Fibroblast of skin of back (primary cell): ENCODE measurements around the gene PLEKHH3.
"Not testable (repeated sequence)": the region's sequence is repeated elsewhere in the genome, so short reads cannot be mapped to it uniquely, and the experiment has no call there.

Source experiments
- DNase-seq: peaks from one replicate; pipeline ENCODE4 v3.0.0-alpha.2; 2013

The PLEKHH3 gene

DNA sequence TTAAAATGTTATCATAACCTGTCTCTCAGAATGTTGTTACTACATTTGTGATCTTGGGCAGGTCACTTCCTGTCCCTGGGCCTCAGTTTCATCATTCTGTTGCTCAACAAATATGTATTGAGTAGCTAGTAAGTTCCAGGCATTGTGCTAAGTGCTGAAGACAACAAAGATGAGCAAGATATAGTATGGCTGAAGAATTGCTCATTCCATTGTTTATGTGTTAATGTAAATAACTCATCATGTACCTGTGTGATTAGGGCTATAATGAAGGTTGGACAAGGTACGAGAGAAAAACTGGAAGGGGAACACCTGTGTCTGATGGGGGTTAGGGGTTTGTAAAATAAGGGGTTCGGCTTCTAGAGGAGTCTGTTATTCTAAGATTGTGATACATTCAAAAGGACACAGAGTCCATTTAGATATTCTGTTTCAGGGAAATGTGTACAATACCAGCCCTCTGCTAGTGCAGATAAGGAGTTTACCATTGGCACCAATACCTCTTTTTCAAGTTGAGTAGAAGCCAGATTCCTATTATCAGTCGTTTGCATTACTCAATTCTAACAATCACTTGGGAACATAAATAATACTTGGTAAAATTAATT, 47.3 kb downstream of the PLEKHH3 start:
- DNase-seq = no peak

DNA sequence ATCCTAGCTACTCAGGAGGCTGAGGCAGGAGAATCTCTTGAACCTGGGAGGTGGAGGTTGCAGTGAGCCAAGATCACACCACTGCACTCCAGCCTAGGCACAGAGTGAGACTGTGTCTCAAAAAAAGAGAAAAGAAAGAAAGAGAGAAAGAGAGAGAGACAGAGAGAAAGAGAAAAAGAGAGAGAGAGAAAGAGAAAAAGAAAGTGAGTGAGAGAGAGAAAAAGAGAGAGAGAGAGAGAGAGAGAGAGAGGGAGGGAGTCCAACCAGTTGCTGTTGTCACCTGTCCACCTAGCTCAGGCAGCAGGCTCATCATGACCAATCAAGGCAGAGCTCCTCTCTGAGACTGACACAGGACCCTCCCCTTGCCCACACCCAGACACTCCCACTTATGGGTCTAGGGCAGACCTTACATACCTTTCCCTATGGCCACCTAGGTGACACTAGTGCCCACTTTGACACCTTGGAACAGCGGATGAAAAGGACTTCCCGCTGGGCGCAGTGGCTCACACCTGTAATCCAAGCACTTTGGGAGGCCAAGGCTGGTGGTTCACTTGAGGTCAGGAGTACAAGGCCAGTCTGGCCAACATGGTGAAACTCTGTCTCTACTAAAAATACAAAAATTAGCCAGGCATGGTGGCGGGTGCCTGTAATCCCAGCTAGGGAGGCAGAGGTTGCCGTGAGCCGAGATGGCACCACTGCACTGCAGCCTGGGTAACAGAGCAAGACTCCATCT, 49.6 kb downstream of the PLEKHH3 start:
- DNase-seq = not testable (repeated sequence)

DNA sequence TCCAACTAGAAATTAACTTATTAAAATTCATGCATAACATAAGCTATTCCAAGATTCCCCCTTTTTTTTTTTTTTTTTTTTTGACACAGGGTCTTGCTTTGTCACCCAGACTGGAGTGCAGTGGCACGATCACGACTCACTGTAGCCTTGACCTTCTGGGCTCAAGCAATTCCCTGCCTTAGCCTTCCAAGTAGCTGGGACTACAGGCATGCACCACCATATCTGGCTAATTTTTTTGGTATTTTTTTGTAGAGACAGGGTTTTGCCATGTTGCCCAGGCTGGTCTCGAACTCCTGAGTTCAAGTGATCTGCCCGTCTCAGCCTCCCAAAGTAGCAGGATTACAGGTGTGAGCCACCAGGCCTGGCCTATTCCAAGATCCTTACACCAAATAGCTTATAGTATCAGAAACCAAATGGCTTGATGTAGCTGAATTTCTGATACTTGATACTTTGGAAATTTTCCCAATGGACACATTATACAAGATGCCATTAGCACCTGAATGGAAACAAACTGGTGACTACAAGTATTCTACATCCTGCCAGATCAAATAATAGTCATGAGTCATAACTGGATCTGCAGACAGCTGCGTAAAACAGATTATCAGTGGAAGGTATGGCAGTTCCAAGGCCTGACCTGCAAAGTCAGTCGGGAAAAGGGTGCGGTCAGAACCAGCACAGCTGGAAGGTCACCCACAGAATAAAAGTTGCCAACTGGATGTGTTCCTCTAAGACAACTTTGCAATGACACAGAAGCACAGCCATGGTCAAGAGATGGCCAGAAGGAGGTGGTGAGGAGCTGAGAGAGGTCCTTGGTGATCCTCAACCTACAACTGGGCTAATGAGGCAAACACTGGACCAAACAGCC, 52.8 kb downstream of the PLEKHH3 start:
- no peak for DNase-seq

DNA sequence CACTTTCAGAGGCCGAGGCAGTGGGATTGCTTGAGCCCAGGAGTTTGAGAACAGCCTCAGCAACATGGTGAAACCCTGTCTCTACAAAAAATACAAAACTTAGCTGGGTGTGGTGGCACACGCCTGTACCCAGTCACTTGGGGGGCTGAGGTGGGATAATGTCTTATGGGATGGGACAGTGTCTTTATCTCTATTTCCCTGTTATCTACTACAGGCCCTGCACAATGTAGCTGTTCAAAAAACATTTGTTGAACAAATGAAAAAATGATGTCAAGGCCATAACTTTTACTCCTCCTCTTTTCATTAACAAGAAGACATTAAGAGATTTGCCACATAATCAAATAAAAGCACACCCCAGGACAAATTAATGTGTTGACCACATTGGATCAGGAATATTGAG, 53.5 kb downstream of the PLEKHH3 start:
- no peak for DNase-seq

DNA sequence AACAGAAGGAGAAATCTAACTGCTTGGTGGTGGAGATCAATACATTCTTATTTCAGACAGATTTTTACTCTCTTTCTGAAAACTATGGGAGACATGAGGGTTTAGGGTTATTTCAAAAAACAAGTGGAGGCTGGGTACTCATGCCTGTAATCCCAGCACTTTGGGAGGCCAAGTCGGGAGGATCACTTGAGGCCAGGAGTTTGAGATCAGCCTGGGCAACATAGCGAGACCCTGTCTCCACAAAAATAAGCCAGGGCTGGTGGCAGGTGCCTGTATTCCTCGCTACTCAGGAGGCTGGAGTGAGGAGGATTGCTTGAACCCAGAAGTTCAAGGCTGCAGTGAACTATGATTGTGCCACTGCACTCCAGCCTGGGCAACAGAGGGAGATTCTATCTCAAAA, 54.8 kb downstream of the PLEKHH3 start:
- not testable (repeated sequence) for DNase-seq

DNA sequence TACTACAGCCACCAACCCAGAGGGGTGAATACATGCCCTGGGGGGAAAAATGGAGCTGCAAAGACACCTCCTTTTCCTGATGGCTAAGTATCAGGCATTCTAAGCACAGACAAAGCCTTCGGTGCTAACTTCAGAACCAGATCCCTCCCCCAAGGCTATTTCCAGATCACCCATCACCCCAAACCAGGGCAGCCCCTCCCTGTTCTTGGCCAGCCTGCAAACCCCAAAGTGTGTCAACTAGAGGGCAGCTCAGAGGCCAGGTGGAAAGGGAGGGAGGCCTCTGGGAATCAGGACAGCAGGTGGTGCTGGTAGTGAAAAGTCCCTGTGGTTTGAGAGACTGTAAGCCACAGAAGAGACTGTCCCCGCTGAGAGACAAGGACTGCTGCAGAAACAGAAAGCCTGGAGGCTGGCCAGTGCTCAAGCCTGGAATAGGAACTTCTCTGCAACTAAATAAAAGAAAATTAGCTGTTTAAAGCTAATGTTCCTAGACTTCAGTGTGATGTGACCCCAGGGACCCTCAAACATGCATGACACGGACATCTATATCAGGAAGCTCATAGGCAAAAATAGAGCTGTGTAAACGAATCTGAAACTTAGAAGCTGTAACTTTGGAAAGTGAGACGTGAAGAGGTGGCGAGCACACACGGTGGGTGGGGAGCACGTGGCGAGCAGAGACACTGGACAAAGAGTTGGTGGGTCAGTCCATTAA, 58.2 kb downstream of the PLEKHH3 start:
- no peak for DNase-seq

DNA sequence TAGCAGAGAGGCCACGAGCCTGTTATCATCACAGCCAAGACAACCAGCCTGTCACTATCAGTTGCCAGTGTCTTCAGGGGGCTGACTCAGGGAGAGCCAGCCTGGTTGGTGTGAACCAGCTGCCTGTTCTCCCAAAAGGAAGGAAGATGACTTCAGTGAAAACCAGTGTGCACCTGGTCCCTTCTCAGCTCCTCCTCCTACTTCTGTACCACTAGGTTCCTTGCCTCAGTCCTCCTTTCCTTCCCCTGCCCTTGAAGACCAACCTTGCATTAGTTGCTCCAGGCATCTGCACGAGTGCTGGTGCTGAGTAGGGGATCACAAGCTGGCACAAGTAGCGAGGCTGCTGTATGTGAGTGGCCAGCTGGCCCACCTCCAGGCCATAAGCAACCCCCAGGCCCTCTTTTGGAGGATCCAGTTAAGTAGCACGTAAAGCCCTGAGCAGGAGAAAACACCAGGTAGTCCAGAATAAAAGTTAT, 58.8 kb downstream of the PLEKHH3 start:
- DNase-seq = no peak
